Uterus (tissue), 2 donors: ENCODE data around the gene PNKD.

Source experiments
- POLR2A ChIP-seq, 2 donors: fragments of 450-650 bp; IDR thresholded peaks; one replicate each; pipeline ENCODE4 v1.6.1; 2016; ENCODE audit warnings: antibody characterized with exemption in 2 of 2, mild to moderate bottlenecking in 1 of 2, moderate library complexity in 1 of 2
- TF ChIP-seq, protein P1 (sequence below), 4 experiments: fragments of 200-600 bp in 2 of 4; fragments of 450-650 bp in 2 of 4; sonication (generic) in 2 of 4; IDR thresholded peaks; one replicate each; pipeline ENCODE4 v1.5.1; 2016 to 2019; ENCODE audit warnings: antibody characterized with exemption in 4 of 4, mild to moderate bottlenecking in 2 of 4, moderate library complexity in 1 of 4

DNA sequence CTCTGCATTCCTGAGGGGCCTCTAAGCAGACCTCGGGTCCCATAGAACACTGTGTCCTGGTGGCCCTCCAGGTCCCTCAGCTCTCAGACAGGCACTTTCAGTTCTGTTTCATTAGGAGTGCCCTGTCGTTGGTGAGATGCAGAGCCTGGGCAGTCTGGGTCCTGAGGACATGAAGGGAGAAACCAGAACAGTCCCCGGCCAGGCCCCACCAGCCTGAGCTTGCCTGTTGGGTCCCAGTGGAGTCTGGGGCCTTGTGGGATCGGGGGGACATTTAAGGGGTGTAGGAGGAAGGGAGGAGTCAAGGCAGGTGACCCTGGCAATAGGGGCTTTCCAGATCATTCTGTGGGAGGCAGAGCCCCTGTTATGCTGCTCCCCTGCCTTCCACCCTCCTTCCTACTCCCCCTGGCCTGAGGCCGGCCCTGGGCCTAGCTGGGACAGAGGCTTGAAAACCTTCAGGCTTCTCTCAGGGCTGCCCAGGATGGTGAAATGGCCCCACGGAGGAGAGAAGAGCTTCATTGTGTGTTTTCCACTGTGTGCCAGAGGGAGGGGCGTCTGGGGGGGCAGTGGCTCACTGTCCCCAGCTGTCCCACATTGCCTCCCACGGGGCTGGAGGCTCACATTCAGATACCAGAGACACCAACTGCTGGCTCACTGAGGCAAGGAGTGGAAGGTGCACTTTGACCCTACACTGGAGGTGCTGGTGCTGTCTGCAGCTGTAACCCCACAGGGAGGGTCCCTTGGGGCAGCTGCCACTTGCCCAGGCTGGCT is 59.7 kb downstream of the PNKD start:
- TF ChIP-seq, protein P1, sequence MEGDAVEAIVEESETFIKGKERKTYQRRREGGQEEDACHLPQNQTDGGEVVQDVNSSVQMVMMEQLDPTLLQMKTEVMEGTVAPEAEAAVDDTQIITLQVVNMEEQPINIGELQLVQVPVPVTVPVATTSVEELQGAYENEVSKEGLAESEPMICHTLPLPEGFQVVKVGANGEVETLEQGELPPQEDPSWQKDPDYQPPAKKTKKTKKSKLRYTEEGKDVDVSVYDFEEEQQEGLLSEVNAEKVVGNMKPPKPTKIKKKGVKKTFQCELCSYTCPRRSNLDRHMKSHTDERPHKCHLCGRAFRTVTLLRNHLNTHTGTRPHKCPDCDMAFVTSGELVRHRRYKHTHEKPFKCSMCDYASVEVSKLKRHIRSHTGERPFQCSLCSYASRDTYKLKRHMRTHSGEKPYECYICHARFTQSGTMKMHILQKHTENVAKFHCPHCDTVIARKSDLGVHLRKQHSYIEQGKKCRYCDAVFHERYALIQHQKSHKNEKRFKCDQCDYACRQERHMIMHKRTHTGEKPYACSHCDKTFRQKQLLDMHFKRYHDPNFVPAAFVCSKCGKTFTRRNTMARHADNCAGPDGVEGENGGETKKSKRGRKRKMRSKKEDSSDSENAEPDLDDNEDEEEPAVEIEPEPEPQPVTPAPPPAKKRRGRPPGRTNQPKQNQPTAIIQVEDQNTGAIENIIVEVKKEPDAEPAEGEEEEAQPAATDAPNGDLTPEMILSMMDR (IDR thresholded peaks at IDR 0.05), result no peak
- TF ChIP-seq POLR2A (IDR thresholded peaks at IDR 0.05), result no peak
